Colon (tissue), 2 donors: ENCODE measurements around the gene TPO.

Source experiments
- FAIRE-seq: peaks from 2 replicates; lab custom pipeline; 2012; peaks lifted over from hg19 to GRCh38; lab: Jason Lieb, UNC
- donor health status: control.
- donor health status: control.

The TPO gene

GRCh38 chr2:1584691-1585485, 171.6 kb downstream of the TPO start:
- FAIRE-seq, result no peak

- no peak for FAIRE-seq
Measured at GRCh38 chr2:1585635-1586034, 172.4 kb downstream of the TPO start.

GRCh38 chr2:1586251-1586922, 173.1 kb downstream of the TPO start:
- no peak for FAIRE-seq

- FAIRE-seq, result no peak
Measured at GRCh38 chr2:1586923-1587840, 173.9 kb downstream of the TPO start.

GRCh38 chr2:1588051-1588977, 175.1 kb downstream of the TPO start:
- no peak for FAIRE-seq

- FAIRE-seq, result no peak
Measured at GRCh38 chr2:1588978-1589621, 175.8 kb downstream of the TPO start.

GRCh38 chr2:1590596-1591460, 177.6 kb downstream of the TPO start:
- no peak for FAIRE-seq

GRCh38 chr2:1591461-1591770, 178.2 kb downstream of the TPO start:
- FAIRE-seq, result no peak
